ENCODE results near the gene GAS1. TPM values are rescaled to one million over a fixed set of nuclear protein-coding genes. Genes with fewer than 3 reads are reported as not detected.

The GAS1 gene, protein sequence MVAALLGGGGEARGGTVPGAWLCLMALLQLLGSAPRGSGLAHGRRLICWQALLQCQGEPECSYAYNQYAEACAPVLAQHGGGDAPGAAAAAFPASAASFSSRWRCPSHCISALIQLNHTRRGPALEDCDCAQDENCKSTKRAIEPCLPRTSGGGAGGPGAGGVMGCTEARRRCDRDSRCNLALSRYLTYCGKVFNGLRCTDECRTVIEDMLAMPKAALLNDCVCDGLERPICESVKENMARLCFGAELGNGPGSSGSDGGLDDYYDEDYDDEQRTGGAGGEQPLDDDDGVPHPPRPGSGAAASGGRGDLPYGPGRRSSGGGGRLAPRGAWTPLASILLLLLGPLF
- total RNA-seq (2014; rRNA removed; shearing (Covaris generic)): 15.9 and 19.6 TPM in 2 replicates
- 22.1 and 22.2 TPM in 2 replicates for polyA plus RNA-seq (2015; cell fraction: cytosol; rRNA removed)
- 3.8 and 6.2 TPM in 2 replicates for polyA plus RNA-seq (2015; cell fraction: nucleus; rRNA removed)

DNA sequence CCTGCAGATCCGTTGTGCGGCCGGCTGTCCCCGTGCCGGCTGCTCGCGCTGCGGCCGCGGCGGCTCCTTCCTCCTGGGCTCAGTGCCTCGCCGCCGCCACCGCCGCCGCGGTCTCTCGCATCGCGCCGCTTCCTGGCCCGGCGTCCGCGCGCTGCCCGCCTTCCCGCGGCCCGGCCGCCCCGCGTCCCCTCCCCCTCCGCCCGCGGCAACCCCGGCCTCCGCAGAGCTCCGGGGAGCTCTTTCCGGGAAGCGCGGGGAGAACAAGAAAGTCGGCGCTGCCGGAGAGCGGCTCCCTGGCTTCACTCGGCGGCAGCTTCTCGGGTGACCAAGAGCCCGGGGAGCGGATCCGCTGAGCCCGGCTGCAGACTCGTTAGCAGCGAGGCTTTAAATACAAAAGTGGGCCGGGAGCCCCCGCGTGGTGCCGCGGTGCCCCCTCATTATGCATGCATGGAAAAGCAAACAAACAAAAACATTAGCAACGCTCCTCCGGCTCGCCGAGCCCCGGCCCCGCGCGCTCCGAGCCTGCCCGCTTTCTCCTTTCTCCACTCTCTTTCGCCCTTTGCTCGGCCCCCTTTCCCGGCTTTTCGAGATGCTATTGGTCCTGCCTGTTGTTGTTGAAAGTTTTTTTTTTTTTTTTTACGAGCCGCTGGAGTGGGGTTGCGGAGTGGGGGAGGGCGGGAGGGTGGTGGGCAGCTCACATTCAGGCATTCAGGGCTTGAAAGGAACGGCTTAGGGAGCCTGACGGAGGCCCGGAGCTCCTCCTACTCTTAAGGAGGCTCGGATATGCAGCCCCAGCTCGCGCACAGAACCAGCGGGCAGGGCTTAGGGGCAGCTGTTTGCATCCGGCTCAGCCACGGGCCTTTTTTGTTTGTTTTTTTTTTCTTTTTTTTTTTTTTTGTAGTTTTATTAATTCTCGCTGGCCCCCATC lies at the start of gene GAS1:
Gene GAS1, minus strand, starts transcription at position 361 of the 928 bp plus-strand sequence. CDS start 727 bp downstream, outside the sequence.
- in situ Hi-C loops (cut with HindIII; ENCODE audit: low pct_unique_long_range_greater_than_20kb, low sequenced_read_pairs): no loop called here
- DNase-seq (ENCODE audit: low read depth, low spot score): peak; percentile 96

- no peak for DNase-seq (ENCODE audit: low read depth, low spot score)
- in situ Hi-C loops (cut with HindIII; ENCODE audit: low pct_unique_long_range_greater_than_20kb, low sequenced_read_pairs): no loop called here
Measured at GRCh38 chr9:86994231-86994630, 46.9 kb upstream of the GAS1 start.

- in situ Hi-C loops (cut with HindIII; ENCODE audit: low pct_unique_long_range_greater_than_20kb, low sequenced_read_pairs): no loop called here
- DNase-seq (ENCODE audit: low read depth, low spot score): no peak
Measured at GRCh38 chr9:86993830-86994229, 46.5 kb upstream of the GAS1 start.

DNA sequence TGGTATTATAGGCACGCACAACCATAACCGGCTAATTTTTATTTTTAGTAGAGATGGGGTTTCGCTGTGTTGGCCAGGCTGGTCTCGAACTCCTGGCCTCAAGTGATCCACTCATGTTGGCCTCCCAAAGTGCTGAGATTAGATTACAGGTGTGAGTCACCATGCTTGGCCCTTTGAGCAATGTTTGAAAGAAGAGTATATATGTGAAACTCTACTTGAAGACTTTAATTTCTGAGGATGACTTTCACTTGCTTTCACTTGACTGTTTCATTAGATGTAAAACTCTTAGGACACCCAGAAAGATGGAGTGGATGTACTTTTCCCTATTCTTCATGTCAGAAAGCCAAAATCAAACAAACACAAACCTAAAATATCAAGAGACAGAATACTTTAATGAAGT lies 43.8 kb upstream of the GAS1 start:
- no peak for DNase-seq (ENCODE audit: low read depth, low spot score)
- in situ Hi-C loops (cut with HindIII; ENCODE audit: low pct_unique_long_range_greater_than_20kb, low sequenced_read_pairs): no loop called here

- in situ Hi-C loops (cut with HindIII; ENCODE audit: low pct_unique_long_range_greater_than_20kb, low sequenced_read_pairs): no loop called here
- DNase-seq (ENCODE audit: low read depth, low spot score): no peak
Measured at GRCh38 chr9:86990290-86990689, 43.0 kb upstream of the GAS1 start.

GRCh38 chr9:86987900-86988299 lies 40.6 kb upstream of the GAS1 start:
- in situ Hi-C loops (cut with HindIII; ENCODE audit: low pct_unique_long_range_greater_than_20kb, low sequenced_read_pairs): no loop called here

GRCh38 chr9:86985132-86985647 lies 37.9 kb upstream of the GAS1 start:
- in situ Hi-C loops (cut with HindIII; ENCODE audit: low pct_unique_long_range_greater_than_20kb, low sequenced_read_pairs): no loop called here
- DNase-seq (ENCODE audit: low read depth, low spot score): no peak

More at GRCh38 chr9:86987900-86988299, 40.6 kb upstream of the GAS1 start:
- DNase-seq (ENCODE audit: low read depth, low spot score): no peak

DNA sequence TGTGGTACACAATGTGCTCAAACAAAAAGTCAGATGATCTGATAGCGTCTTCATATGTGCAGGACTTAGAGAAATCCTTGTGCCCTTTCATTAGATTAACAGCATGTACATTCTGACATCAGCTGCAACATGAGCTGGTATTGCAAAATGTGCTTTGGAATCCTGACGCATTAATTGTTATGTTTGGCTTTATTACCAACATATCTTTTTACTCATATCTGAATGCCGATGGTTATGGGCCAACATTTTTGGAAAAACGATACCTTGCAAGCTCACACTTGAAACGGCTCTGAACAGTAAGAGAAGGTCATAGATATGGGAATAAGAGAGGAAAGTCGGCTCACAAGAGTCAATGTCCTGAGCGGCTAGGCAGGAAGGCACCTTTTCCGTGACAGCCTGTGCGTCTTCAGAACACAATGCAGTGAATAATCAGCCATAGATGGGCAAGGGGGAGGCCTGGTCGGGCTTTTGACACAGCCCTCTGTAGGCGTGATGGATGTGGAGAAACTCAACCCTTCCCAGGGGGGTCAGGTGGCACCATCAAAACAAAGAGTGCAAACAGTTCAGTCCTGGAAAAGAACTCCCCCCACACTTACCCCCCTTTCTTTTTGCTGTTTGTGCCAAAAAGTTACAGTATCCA lies 36.4 kb upstream of the GAS1 start:
- DNase-seq (ENCODE audit: low read depth, low spot score): peak; percentile 19
- in situ Hi-C loops (cut with HindIII; ENCODE audit: low pct_unique_long_range_greater_than_20kb, low sequenced_read_pairs): no loop called here

DNA sequence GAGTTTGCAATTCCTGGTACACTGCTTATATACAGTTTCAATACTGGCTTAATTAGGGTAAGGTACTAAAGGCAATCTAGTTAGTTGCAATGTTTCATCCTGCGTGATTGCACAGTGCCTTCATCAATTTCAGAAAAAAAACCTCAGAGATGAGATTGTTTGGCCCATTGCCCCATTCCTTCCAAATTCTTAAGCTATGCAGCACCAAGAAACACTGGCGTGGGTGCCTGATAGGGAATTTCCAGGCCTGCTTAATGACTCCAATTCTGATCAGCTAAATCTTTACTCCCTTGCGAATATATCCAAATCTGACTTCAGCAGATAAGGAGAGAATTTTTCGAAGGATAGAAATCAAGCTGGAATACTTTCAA lies 35.9 kb upstream of the GAS1 start:
- in situ Hi-C loops (cut with HindIII; ENCODE audit: low pct_unique_long_range_greater_than_20kb, low sequenced_read_pairs): no loop called here
- DNase-seq (ENCODE audit: low read depth, low spot score): no peak

DNA sequence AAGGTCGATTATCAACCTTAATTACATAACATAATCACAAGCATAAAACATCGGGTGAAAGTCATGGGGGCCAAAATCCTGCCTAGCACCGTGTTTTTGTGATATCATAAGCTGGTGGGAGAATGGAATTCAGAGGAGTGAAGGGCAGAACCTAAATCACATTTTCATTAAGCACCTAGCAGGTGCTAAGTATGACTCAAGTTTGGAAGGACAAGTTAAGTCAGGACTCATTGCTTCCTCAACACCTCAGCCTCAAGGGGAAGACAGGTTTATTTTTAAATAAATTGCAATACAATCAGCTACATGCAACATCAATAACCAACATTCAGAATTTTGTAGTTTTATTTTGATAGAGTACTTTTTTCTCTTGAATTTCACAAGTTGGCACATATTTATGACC lies 33.5 kb upstream of the GAS1 start:
- in situ Hi-C loops (cut with HindIII; ENCODE audit: low pct_unique_long_range_greater_than_20kb, low sequenced_read_pairs): no loop called here
- no peak for DNase-seq (ENCODE audit: low read depth, low spot score)

GRCh38 chr9:86979657-86980056 lies 32.4 kb upstream of the GAS1 start:
- DNase-seq (ENCODE audit: low read depth, low spot score): no peak
- in situ Hi-C loops (cut with HindIII; ENCODE audit: low pct_unique_long_range_greater_than_20kb, low sequenced_read_pairs): no loop called here

DNA sequence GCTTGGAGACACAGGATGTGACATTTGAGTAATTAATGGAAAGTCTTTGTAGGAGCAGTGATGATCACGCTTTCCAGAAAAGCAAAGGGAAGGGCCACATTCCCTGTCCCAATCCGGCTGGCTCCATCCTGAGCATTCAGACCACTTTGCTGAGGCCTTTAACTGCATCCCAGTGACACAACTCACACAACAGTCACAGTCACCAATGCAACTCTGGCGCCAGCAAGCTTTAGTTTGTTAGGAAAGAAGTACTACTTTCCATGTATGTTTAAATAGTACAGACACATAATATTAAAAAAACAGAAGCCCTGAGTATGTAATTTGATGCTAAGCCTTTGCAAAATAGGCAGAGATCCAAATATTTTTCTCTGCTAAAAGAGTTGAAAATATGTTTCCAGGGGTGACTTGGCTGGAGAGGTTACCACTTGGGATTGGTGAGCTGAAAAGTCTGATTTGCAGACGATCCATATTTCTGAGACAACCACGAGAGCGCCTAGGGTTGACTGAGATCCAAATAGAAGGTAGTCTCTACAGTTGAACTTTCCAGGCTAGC lies 31.7 kb upstream of the GAS1 start:
- no peak for DNase-seq (ENCODE audit: low read depth, low spot score)
- in situ Hi-C loops (cut with HindIII; ENCODE audit: low pct_unique_long_range_greater_than_20kb, low sequenced_read_pairs): no loop called here

- in situ Hi-C loops (cut with HindIII; ENCODE audit: low pct_unique_long_range_greater_than_20kb, low sequenced_read_pairs): no loop called here
- DNase-seq (ENCODE audit: low read depth, low spot score): no peak
Measured at GRCh38 chr9:86978413-86978812, 31.1 kb upstream of the GAS1 start.

GRCh38 chr9:86977205-86977835 lies 30.0 kb upstream of the GAS1 start:
- in situ Hi-C loops (cut with HindIII; ENCODE audit: low pct_unique_long_range_greater_than_20kb, low sequenced_read_pairs): no loop called here
- DNase-seq (ENCODE audit: low read depth, low spot score): no peak

- in situ Hi-C loops (cut with HindIII; ENCODE audit: low pct_unique_long_range_greater_than_20kb, low sequenced_read_pairs): no loop called here
- DNase-seq (ENCODE audit: low read depth, low spot score): no peak
Measured at GRCh38 chr9:86975606-86976005, 28.3 kb upstream of the GAS1 start.

- DNase-seq (ENCODE audit: low read depth, low spot score): no peak
- in situ Hi-C loops (cut with HindIII; ENCODE audit: low pct_unique_long_range_greater_than_20kb, low sequenced_read_pairs): no loop called here
Measured at GRCh38 chr9:86975036-86975435, 27.7 kb upstream of the GAS1 start.

DNA sequence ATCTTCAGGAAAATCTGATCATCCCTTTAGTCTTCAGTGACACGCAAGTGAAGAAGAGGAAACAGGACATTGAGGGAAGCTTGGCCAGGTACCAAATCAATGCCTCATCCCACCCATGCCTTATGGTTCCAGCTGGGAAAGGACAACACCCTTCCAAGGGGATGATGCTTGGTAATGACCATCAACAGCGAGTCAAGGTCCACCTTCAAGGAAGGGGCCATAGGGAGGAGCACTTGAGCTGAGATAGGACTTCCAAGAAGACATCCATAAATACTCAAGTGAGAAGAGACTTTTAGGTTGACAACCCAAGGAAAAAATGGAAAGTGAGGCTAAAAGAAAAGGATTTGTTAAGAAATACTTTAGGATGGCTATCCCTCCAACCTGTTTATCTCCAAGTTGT lies 27.1 kb upstream of the GAS1 start:
- in situ Hi-C loops (cut with HindIII; ENCODE audit: low pct_unique_long_range_greater_than_20kb, low sequenced_read_pairs): no loop called here
- peak; percentile 37 for DNase-seq (ENCODE audit: low read depth, low spot score)

Measured in SK-MEL-5 (cell line).